ENCODE data around the gene FRAS1.

GRCh38 chr4:78331186-78331585, 274.1 kb downstream of the FRAS1 start:
- TF ChIP-seq CTCF (IDR thresholded peaks at IDR 0.05) (no peak), POLR2A (IDR thresholded peaks at IDR 0.05) (no peak)

Measured in vagina (tissue), 2 donors.